HepG2 (cell line): ENCODE data around the gene TVP23A. TPM values are rescaled to one million over a fixed set of nuclear protein-coding genes. Genes with fewer than 3 reads are reported as not detected.

Experiments
- CEBPB ChIP-seq: IDR thresholded peaks from 2 replicates; pipeline ENCODE4 v1.6.1; 2011; ENCODE audit warnings: low read depth, low read length, improper control_type of control experiment, borderline replicate concordance
- DNMT1 ChIP-seq: sonication (generic); formaldehyde crosslinking; IDR thresholded peaks from 2 replicates; pipeline ENCODE4 v1.5.1; 2020; ENCODE audit warnings: mild to moderate bottlenecking, missing genetic modification reagents
- HMG20A ChIP-seq: IDR thresholded peaks from 2 replicates; pipeline ENCODE4 v1.6.1; 2016; ENCODE audit warnings: borderline replicate concordance
- HNRNPH1 ChIP-seq: fragments of 200-400 bp; formaldehyde crosslinking; optimal IDR thresholded peaks from 2 replicates; pipeline ENCODE3; 2017; ENCODE audit warnings: mild to moderate bottlenecking, low read depth, low read length
- KDM1A ChIP-seq: IDR thresholded peaks from 2 replicates; pipeline ENCODE4 v1.6.1; 2016; ENCODE audit warnings: missing compliant biosample characterization
- KLF6 ChIP-seq: IDR thresholded peaks from 2 replicates; pipeline ENCODE4 v1.8.0; 2016; ENCODE audit warnings: missing biosample characterization, missing genetic modification reagents
- NFYB ChIP-seq: sonication (generic); formaldehyde crosslinking; IDR thresholded peaks from 2 replicates; pipeline ENCODE4 v1.4.0; 2020; ENCODE audit warnings: missing genetic modification reagents
- PAF1 ChIP-seq: IDR thresholded peaks from 2 replicates; pipeline ENCODE4 v1.6.1; 2016; ENCODE audit warnings: missing genetic modification reagents, missing compliant biosample characterization
- STAG1 ChIP-seq: sonication (generic); formaldehyde crosslinking; IDR thresholded peaks from 2 replicates; pipeline ENCODE4 v1.4.0; 2020; ENCODE audit warnings: missing genetic modification reagents
- ZBTB42 ChIP-seq: sonication (generic); formaldehyde crosslinking; IDR thresholded peaks from 2 replicates; pipeline ENCODE4 v1.5.0; 2020; ENCODE audit warnings: mild to moderate bottlenecking, missing genetic modification reagents
- ZC3H13 ChIP-seq: sonication (generic); formaldehyde crosslinking; IDR thresholded peaks from 2 replicates; pipeline ENCODE4 v1.8.1; 2023; ENCODE audit warnings: mild to moderate bottlenecking, missing genetic modification reagents, moderate library complexity
- ZFP36L2 ChIP-seq: sonication (generic); formaldehyde crosslinking; IDR thresholded peaks from 2 replicates; pipeline ENCODE4 v1.4.0; 2020; ENCODE audit warnings: missing genetic modification reagents
- ZFP62 ChIP-seq: sonication (generic); formaldehyde crosslinking; IDR thresholded peaks from 2 replicates; pipeline ENCODE4 v1.4.0; 2020; ENCODE audit warnings: missing genetic modification reagents
- ZNF713 ChIP-seq: sonication (generic); formaldehyde crosslinking; IDR thresholded peaks from 2 replicates; pipeline ENCODE4 v1.4.0; 2020; ENCODE audit warnings: mild to moderate bottlenecking, missing genetic modification reagents
- ZSCAN30 ChIP-seq: sonication (generic); formaldehyde crosslinking; IDR thresholded peaks from 2 replicates; pipeline ENCODE4 v1.5.0; 2020; ENCODE audit warnings: mild to moderate bottlenecking, missing genetic modification reagents
- polyA plus RNA-seq, 8 experiments: library from polyadenylated mRNA; depleted of rRNA in 3 of 8; stranded (reverse) in 7 of 8; unstranded in 1 of 8; fragments of >200 nt; fragmentation: Illumina TruSeq in 4 of 8; extraction: Trizol in 4 of 8; gene quantifications; 2 replicates each; pipeline versions ENCODE4 v1.2.1 to v1.2.3, GENCODE V29; 2011 to 2016; ENCODE audit warnings: low read depth in 4 of 8, missing spikeins in 1 of 8, mixed read lengths in 1 of 8; ENCODE audit not compliant: insufficient read depth in 1 of 8
- total RNA-seq, 5 experiments: library from RNA; depleted of rRNA; stranded (reverse); fragments of >200 nt; fragmentation: Illumina TruSeq; extraction: Trizol; gene quantifications; 2 replicates each; pipeline ENCODE4 v1.2.3, GENCODE V29; 2016; ENCODE audit warnings: low read depth in 1 of 5
- TF ChIP-seq, protein P1 (sequence below): sonication (generic); formaldehyde crosslinking; IDR thresholded peaks from 2 replicates; pipeline ENCODE4 v1.4.0; 2020; ENCODE audit warnings: missing genetic modification reagents, borderline replicate concordance
- TF ChIP-seq, protein P2 (sequence below): conservative IDR thresholded peaks from 2 replicates; pipeline ENCODE4 v1.6.1; 2018; ENCODE audit warnings: missing genetic modification reagents
- TF ChIP-seq, protein P3 (sequence below): sonication (generic); formaldehyde crosslinking; IDR thresholded peaks from 2 replicates; pipeline ENCODE4 v1.5.0; 2020; ENCODE audit warnings: missing genetic modification reagents
- TF ChIP-seq, protein P4 (sequence below): sonication (generic); formaldehyde crosslinking; IDR thresholded peaks from 2 replicates; pipeline ENCODE4 v1.5.0; 2020; ENCODE audit warnings: missing genetic modification reagents
- TF ChIP-seq, protein P5 (sequence below): sonication (generic); formaldehyde crosslinking; IDR thresholded peaks from 2 replicates; pipeline ENCODE4 v1.4.0; 2020; ENCODE audit warnings: low read depth, missing genetic modification reagents
- TF ChIP-seq, protein P6 (sequence below): sonication (generic); formaldehyde crosslinking; IDR thresholded peaks from 2 replicates; pipeline ENCODE4 v1.5.1; 2020; ENCODE audit warnings: mild to moderate bottlenecking, missing genetic modification reagents, moderate library complexity

The TVP23A gene
- total and polyA plus RNA-seq, 2 of the 13 experiments (the other 11 are each of a cell fraction or from before 2014, with no cell fraction given): not detected

DNA sequence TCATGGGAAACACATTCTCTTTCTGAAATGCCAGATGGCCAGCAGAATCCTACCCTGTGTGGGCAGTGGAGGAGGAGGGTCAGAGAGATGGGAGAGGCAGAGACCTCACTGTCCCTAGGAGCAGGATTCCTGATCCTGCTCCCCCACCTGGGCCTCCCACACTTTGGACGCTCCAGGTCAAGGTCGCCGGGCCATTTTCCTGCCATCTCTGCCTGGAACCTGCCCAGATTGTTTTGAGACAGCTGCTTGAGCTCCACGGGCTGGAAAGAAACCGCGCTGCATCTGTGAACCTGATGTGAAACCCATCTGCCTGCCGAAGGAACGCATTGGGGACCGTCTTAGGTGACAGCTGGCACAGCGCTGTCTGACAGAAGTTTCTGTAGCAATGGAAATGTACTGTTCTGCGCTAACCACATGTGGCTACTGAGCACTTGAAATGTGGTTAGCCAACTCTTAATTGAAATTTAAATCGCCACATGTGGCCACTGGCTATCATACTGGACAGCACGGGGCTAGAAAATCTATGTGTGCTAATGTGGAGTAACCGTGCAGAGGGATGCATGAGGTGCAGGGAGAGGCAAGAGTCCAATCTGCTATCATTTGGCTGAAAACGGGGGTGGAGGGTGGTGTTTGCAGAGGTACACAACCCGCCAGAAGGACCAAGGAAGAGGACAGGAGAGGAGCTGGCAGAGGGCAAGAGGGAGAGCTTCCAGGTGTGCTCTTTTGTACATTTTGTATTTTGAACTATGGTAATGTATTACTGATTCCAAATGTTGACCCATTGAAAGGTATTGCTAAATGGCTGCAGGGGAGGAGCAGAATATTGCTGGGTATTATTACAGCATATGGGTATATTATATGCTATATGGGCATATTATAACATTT lies 90.3 kb downstream of the TVP23A start (continued):
- TF ChIP-seq, protein P1, sequence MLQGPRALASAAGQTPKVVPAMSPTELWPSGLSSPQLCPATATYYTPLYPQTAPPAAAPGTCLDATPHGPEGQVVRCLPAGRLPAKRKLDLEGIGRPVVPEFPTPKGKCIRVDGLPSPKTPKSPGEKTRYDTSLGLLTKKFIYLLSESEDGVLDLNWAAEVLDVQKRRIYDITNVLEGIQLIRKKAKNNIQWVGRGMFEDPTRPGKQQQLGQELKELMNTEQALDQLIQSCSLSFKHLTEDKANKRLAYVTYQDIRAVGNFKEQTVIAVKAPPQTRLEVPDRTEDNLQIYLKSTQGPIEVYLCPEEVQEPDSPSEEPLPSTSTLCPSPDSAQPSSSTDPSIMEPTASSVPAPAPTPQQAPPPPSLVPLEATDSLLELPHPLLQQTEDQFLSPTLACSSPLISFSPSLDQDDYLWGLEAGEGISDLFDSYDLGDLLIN: no peak
- TF ChIP-seq, protein P2, sequence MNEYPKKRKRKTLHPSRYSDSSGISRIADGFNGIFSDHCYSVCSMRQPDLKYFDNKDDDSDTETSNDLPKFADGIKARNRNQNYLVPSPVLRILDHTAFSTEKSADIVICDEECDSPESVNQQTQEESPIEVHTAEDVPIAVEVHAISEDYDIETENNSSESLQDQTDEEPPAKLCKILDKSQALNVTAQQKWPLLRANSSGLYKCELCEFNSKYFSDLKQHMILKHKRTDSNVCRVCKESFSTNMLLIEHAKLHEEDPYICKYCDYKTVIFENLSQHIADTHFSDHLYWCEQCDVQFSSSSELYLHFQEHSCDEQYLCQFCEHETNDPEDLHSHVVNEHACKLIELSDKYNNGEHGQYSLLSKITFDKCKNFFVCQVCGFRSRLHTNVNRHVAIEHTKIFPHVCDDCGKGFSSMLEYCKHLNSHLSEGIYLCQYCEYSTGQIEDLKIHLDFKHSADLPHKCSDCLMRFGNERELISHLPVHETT (CRISPR knock-in tag): no peak
- TF ChIP-seq DNMT1 (CRISPR knock-in tag): no peak
- TF ChIP-seq, protein P3, sequence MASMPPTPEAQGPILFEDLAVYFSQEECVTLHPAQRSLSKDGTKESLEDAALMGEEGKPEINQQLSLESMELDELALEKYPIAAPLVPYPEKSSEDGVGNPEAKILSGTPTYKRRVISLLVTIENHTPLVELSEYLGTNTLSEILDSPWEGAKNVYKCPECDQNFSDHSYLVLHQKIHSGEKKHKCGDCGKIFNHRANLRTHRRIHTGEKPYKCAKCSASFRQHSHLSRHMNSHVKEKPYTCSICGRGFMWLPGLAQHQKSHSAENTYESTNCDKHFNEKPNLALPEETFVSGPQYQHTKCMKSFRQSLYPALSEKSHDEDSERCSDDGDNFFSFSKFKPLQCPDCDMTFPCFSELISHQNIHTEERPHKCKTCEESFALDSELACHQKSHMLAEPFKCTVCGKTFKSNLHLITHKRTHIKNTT (CRISPR knock-in tag): no peak
- TF ChIP-seq, protein P4, sequence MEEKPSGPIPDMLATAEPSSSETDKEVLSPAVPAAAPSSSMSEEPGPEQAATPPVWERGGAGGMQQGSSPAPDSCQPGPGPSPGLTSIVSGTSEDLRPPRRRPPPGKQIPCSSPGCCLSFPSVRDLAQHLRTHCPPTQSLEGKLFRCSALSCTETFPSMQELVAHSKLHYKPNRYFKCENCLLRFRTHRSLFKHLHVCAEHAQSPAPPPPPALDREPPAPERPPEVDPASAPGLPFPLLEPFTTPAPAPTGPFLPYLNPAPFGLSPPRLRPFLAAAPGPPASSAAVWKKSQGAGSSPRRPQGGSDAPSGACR (CRISPR knock-in tag): no peak
- no peak; the same call in 1 of the 2 replicates for TF ChIP-seq KDM1A (CRISPR knock-in tag)
- TF ChIP-seq ZSCAN30: no peak
- no peak for TF ChIP-seq KLF6 (CRISPR knock-in tag)
- no peak for TF ChIP-seq ZBTB42 (CRISPR knock-in tag)
- no peak for TF ChIP-seq ZC3H13 (CRISPR knock-in tag)
- TF ChIP-seq HNRNPH1: no peak
- no peak for TF ChIP-seq ZFP62 (CRISPR knock-in tag)
- TF ChIP-seq, protein P5, sequence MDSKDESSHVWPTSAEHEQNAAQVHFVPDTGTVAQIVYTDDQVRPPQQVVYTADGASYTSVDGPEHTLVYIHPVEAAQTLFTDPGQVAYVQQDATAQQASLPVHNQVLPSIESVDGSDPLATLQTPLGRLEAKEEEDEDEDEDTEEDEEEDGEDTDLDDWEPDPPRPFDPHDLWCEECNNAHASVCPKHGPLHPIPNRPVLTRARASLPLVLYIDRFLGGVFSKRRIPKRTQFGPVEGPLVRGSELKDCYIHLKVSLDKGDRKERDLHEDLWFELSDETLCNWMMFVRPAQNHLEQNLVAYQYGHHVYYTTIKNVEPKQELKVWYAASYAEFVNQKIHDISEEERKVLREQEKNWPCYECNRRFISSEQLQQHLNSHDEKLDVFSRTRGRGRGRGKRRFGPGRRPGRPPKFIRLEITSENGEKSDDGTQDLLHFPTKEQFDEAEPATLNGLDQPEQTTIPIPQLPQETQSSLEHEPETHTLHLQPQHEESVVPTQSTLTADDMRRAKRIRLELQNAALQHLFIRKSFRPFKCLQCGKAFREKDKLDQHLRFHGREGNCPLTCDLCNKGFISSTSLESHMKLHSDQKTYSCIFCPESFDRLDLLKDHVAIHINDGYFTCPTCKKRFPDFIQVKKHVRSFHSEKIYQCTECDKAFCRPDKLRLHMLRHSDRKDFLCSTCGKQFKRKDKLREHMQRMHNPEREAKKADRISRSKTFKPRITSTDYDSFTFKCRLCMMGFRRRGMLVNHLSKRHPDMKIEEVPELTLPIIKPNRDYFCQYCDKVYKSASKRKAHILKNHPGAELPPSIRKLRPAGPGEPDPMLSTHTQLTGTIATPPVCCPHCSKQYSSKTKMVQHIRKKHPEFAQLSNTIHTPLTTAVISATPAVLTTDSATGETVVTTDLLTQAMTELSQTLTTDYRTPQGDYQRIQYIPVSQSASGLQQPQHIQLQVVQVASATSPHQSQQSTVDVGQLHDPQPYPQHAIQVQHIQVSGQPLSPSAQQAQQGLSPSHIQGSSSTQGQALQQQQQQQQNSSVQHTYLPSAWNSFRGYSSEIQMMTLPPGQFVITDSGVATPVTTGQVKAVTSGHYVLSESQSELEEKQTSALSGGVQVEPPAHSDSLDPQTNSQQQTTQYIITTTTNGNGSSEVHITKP (CRISPR knock-in tag): no peak
- no peak for TF ChIP-seq ZNF713 (CRISPR knock-in tag)
- peak; percentile 83; the same call in 1 of the 2 replicates for TF ChIP-seq HMG20A (CRISPR knock-in tag)
- TF ChIP-seq, protein P6, sequence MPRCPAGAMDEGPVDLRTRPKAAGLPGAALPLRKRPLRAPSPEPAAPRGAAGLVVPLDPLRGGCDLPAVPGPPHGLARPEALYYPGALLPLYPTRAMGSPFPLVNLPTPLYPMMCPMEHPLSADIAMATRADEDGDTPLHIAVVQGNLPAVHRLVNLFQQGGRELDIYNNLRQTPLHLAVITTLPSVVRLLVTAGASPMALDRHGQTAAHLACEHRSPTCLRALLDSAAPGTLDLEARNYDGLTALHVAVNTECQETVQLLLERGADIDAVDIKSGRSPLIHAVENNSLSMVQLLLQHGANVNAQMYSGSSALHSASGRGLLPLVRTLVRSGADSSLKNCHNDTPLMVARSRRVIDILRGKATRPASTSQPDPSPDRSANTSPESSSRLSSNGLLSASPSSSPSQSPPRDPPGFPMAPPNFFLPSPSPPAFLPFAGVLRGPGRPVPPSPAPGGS (CRISPR knock-in tag): peak; percentile 21; the same call in 1 of the 2 replicates
- TF ChIP-seq PAF1 (CRISPR knock-in tag): no peak
- TF ChIP-seq ZFP36L2 (CRISPR knock-in tag): no peak
- peak; percentile 71 for TF ChIP-seq STAG1 (CRISPR knock-in tag)
- no peak for TF ChIP-seq NFYB (CRISPR knock-in tag)
- TF ChIP-seq CEBPB: no peak
